HL-60 (cell line): Measurements from ENCODE around the gene SLC32A1.

Experiments used
- DNase-seq, 2 experiments: peaks; one replicate each; pipeline ENCODE4 v3.0.0-alpha.2; 2010 to 2020; ENCODE audit warnings: low read depth in 1 of 2, low spot score in 1 of 2
- H3K27ac ChIP-seq: fragments of 250-450 bp; sonication (Bioruptor Pico); replicated peaks from 2 replicates; pipeline ENCODE4 v1.5.1; 2020; ENCODE audit warnings: mild to moderate bottlenecking, moderate library complexity
- H3K27me3 ChIP-seq: fragments of 250-450 bp; sonication (Bioruptor Pico); 2 replicates; pipeline ENCODE4 v1.5.1; 2021; ENCODE audit warnings: mild to moderate bottlenecking, moderate library complexity; ENCODE audit not compliant: insufficient read depth, poor library complexity, severe bottlenecking
- H3K4me3 ChIP-seq: replicated peaks from 2 replicates; pipeline ENCODE4 v1.5.1; 2011; ENCODE audit warnings: mild to moderate bottlenecking, control low read depth, low read length; ENCODE audit not compliant: insufficient read depth
- GABPA ChIP-seq: IDR thresholded peaks from 2 replicates; pipeline ENCODE4 v1.6.1; 2012; ENCODE audit warnings: low read depth
- POLR2AphosphoS5 ChIP-seq: IDR thresholded peaks from 2 replicates; pipeline ENCODE4 v1.6.1; 2012; ENCODE audit warnings: low read depth
- SPI1 ChIP-seq: IDR thresholded peaks from 2 replicates; pipeline ENCODE4 v1.6.1; 2012; ENCODE audit warnings: low read depth, mild to moderate bottlenecking, borderline replicate concordance
- TF ChIP-seq, protein P1 (sequence below): IDR thresholded peaks from one replicate; pipeline ENCODE4 v1.5.1; 2011; ENCODE audit warnings: low read length, control low read depth, inconsistent platforms; ENCODE audit not compliant: insufficient read depth
- TF ChIP-seq, protein P2 (sequence below): IDR thresholded peaks from 2 replicates; pipeline ENCODE4 v1.6.1; 2012; ENCODE audit warnings: low read depth; ENCODE audit not compliant: insufficient replicate concordance

SLC32A1 gene

DNA sequence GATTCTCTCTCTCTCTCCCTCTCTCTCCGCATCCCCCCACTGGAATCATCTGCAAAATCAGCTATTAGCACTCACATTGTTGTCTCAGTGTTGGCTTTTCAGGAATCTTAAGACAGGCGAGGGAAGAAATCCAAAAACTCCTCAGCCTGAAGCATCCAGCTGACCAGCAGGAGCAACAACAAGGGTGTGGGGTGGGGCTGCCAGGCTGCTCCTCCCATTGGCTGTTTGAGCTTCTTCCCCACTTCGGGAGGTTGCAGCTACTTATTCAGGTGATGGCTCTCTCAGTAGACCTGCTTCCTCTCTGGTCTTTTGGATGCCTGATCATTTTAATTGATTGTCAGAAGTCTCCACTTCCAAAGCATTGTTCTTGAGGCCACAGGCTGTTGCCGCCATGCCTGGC lies 24.1 kb upstream of the SLC32A1 start:
- no peaks in the 10 kb centered on the region for H3K27me3 ChIP-seq
- H3K27ac ChIP-seq, result no peak overlapping the region
- no peak overlapping the region for H3K4me3 ChIP-seq
- TF ChIP-seq, protein P1, sequence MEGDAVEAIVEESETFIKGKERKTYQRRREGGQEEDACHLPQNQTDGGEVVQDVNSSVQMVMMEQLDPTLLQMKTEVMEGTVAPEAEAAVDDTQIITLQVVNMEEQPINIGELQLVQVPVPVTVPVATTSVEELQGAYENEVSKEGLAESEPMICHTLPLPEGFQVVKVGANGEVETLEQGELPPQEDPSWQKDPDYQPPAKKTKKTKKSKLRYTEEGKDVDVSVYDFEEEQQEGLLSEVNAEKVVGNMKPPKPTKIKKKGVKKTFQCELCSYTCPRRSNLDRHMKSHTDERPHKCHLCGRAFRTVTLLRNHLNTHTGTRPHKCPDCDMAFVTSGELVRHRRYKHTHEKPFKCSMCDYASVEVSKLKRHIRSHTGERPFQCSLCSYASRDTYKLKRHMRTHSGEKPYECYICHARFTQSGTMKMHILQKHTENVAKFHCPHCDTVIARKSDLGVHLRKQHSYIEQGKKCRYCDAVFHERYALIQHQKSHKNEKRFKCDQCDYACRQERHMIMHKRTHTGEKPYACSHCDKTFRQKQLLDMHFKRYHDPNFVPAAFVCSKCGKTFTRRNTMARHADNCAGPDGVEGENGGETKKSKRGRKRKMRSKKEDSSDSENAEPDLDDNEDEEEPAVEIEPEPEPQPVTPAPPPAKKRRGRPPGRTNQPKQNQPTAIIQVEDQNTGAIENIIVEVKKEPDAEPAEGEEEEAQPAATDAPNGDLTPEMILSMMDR, result no peak
- TF ChIP-seq GABPA (no peak), SPI1 (no peak), POLR2AphosphoS5 (no peak)
- TF ChIP-seq, protein P2, sequence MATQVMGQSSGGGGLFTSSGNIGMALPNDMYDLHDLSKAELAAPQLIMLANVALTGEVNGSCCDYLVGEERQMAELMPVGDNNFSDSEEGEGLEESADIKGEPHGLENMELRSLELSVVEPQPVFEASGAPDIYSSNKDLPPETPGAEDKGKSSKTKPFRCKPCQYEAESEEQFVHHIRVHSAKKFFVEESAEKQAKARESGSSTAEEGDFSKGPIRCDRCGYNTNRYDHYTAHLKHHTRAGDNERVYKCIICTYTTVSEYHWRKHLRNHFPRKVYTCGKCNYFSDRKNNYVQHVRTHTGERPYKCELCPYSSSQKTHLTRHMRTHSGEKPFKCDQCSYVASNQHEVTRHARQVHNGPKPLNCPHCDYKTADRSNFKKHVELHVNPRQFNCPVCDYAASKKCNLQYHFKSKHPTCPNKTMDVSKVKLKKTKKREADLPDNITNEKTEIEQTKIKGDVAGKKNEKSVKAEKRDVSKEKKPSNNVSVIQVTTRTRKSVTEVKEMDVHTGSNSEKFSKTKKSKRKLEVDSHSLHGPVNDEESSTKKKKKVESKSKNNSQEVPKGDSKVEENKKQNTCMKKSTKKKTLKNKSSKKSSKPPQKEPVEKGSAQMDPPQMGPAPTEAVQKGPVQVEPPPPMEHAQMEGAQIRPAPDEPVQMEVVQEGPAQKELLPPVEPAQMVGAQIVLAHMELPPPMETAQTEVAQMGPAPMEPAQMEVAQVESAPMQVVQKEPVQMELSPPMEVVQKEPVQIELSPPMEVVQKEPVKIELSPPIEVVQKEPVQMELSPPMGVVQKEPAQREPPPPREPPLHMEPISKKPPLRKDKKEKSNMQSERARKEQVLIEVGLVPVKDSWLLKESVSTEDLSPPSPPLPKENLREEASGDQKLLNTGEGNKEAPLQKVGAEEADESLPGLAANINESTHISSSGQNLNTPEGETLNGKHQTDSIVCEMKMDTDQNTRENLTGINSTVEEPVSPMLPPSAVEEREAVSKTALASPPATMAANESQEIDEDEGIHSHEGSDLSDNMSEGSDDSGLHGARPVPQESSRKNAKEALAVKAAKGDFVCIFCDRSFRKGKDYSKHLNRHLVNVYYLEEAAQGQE, result no peak
- no peak for DNase-seq

DNA sequence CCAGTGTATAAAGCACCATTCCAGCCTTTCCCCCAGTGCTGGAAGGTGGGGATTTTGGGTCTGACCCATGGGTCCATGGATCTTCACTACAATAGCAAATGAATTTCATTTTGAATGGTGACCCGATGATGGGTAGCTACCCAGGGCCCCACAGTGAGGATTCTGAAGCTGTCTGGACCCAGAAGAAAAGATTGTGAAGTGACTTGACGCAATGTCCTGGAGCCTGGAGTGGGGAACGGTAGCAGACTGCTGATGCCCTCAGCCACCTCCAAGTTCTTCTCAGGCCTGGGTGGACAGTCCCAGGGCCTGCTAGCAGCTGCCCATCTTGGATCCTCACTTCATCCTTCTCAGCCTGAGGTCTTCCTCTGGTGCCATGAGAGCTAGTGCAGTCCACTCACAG lies 23.4 kb upstream of the SLC32A1 start:
- no peaks in the 10 kb centered on the region for H3K27me3 ChIP-seq
- no peak overlapping the region for H3K4me3 ChIP-seq
- no peak overlapping the region for H3K27ac ChIP-seq
- TF ChIP-seq, protein P2, result no peak
- no peak for TF ChIP-seq GABPA
- TF ChIP-seq POLR2AphosphoS5, result no peak
- no peak for TF ChIP-seq SPI1
- TF ChIP-seq, protein P1, result no peak
- no peak for DNase-seq

DNA sequence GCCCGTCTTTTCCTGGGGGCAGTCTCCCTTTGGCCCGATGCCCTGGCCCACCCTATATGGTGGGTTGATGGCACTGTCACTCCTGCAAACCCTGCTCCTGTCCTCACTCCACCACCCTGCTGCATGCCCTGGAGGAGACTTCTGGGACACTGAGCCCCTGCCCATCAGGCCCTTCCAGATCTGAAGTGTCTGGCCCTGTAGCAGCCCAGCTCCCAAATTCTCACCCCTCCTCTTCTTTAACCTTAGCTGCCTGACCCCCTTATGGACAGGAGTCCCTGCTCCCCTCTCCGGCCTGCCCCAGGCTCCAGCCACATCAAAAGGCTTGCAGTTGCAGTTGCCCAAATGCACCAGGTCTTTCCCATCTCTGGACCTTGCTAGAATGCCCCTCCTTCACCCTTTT lies 20.8 kb upstream of the SLC32A1 start:
- Histone ChIP-seq H3K4me3 (no peak overlapping the region), H3K27ac (no peak overlapping the region), H3K27me3 (no peaks in the 10 kb centered on the region)
- no peak for DNase-seq
- TF ChIP-seq SPI1, result no peak
- TF ChIP-seq, protein P2, result no peak
- no peak for TF ChIP-seq POLR2AphosphoS5
- TF ChIP-seq GABPA, result no peak
- TF ChIP-seq, protein P1, result no peak
